ENCODE data around the gene ADAMTS17.

DNA sequence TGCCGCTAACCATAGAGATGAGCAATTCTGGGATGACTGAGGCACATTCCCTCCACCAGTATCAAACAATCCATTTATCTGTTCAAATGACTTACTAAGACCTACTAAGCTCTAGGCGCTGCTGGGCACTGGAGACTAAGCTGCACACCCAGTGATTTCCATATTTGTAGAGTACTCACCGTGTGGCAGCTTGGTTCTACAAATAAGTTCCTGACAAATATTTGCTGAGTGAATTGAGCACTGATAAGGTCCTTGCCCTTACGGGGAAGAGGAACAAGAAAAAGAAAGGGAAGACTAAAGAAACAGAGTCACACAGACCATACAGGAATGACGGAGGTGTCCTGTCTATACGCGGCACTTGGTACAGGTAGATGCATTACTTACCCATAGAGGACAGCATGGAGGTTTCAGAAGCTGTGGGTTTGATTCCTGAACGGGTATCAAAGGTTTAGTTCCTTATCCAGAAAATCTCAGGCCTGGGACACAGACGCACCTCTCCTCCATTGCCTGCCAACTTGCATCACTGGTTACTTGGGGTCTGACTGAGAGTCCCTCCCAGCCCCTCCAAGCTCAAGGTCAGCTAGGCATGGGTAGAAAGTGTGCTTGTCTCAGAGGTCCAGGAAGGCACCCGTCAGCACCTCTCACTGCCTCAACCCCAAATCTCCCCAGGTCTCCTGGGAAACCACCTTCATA, 310.0 kb downstream of the ADAMTS17 start:
- TF ChIP-seq, protein P1, sequence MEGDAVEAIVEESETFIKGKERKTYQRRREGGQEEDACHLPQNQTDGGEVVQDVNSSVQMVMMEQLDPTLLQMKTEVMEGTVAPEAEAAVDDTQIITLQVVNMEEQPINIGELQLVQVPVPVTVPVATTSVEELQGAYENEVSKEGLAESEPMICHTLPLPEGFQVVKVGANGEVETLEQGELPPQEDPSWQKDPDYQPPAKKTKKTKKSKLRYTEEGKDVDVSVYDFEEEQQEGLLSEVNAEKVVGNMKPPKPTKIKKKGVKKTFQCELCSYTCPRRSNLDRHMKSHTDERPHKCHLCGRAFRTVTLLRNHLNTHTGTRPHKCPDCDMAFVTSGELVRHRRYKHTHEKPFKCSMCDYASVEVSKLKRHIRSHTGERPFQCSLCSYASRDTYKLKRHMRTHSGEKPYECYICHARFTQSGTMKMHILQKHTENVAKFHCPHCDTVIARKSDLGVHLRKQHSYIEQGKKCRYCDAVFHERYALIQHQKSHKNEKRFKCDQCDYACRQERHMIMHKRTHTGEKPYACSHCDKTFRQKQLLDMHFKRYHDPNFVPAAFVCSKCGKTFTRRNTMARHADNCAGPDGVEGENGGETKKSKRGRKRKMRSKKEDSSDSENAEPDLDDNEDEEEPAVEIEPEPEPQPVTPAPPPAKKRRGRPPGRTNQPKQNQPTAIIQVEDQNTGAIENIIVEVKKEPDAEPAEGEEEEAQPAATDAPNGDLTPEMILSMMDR (IDR thresholded peaks at IDR 0.05): no peak
- no peak for TF ChIP-seq POLR2A (IDR thresholded peaks at IDR 0.05)
